Breast epithelium (tissue), 4 donors: ENCODE measurements around the gene TBC1D9B. TPM values are rescaled to one million over a fixed set of nuclear protein-coding genes. Genes with fewer than 3 reads are reported as not detected.

Source experiments
- DNase-seq, 2 donors: peaks; one replicate each; pipeline ENCODE4 v3.0.0-alpha.2; 2019; ENCODE audit warnings: low spot score in 2 of 2
- H3K27ac ChIP-seq, 2 donors: fragments of 200-600 bp; sonication (generic) in 1 of 2; one replicate each; pipeline ENCODE4 v1.5.1; 2016 to 2019; ENCODE audit warnings: mild to moderate bottlenecking in 1 of 2
- H3K27me3 ChIP-seq, 2 donors: fragments of 200-600 bp; sonication (generic) in 1 of 2; one replicate each; pipeline versions ENCODE4 v1.5.1 to v1.6.0; 2017 to 2019; ENCODE audit warnings: control low read depth in 1 of 2, mild to moderate bottlenecking in 1 of 2
- H3K36me3 ChIP-seq: fragments of 200-600 bp; one replicate; pipeline ENCODE4 v1.5.1; 2019
- H3K4me1 ChIP-seq, 2 donors: fragments of 200-600 bp; sonication (generic); one replicate each; pipeline ENCODE4 v1.5.1; 2016 to 2019; ENCODE audit warnings: control low read depth in 1 of 2
- H3K4me3 ChIP-seq, 3 donors: fragments of 200-600 bp; sonication (generic); 1 replicate in 2 of 3; 2 replicates in 1 of 3; pipeline ENCODE4 v1.5.1; 2016 to 2019; ENCODE audit warnings: mild to moderate bottlenecking in 3 of 3, moderate library complexity in 2 of 3
- H3K9me3 ChIP-seq, 2 donors: fragments of 200-600 bp; sonication (generic) in 1 of 2; one replicate each; pipeline ENCODE4 v1.5.1; 2016 to 2019; ENCODE audit warnings: control low read depth in 1 of 2
- CTCF ChIP-seq, 3 donors: fragments of 450-650 bp; IDR thresholded peaks; one replicate each; pipeline ENCODE4 v1.5.1; 2016 to 2017; ENCODE audit warnings: antibody characterized with exemption in 3 of 3, mild to moderate bottlenecking in 3 of 3, moderate library complexity in 3 of 3
- POLR2A ChIP-seq: fragments of 450-650 bp; IDR thresholded peaks from one replicate; pipeline ENCODE4 v1.6.1; 2016; ENCODE audit warnings: antibody characterized with exemption, mild to moderate bottlenecking, moderate library complexity
- POLR2AphosphoS5 ChIP-seq, 3 donors: sonication (generic); formaldehyde crosslinking; IDR thresholded peaks; one replicate each; pipeline ENCODE4 v1.6.1; 2017; ENCODE audit warnings: antibody characterized with exemption in 3 of 3
- intact Hi-C: fragments of 100-400 bp; cut with DNase I; formaldehyde crosslinking; loops from one replicate; pipeline ENCODE4 v1.15.1; 2023; ENCODE audit warnings: low total_unique reads
- total RNA-seq, 3 donors: library from RNA; depleted of rRNA; stranded (reverse); fragments of >200 nt; gene quantifications; one replicate each; pipeline ENCODE4 v1.1.0, GENCODE V29; 2016

TBC1D9B gene
- total RNA-seq, 3 donors from 2014 or later, result 73.5 to 143 (median 105) TPM

GRCh38 chr5:179865491-179866240 is 42.0 kb downstream of the TBC1D9B start:
- intact Hi-C loops, result no loop called here
- TF ChIP-seq CTCF (IDR thresholded peaks at IDR 0.05) (no peak), POLR2A (no peak), POLR2AphosphoS5 (IDR thresholded peaks at IDR 0.05) (no peak)
- Histone ChIP-seq H3K9me3 (peaks cover 0 to 6% of the 10 kb centered on the region in 2 donors), H3K4me3 (no peak overlapping the region), H3K27ac (no peak overlapping the region), H3K36me3 (peaks cover 3% of the 10 kb centered on the region), H3K27me3 (no peaks in the 10 kb centered on the region), H3K4me1 (no peaks in the 10 kb centered on the region)
- no peak for DNase-seq

GRCh38 chr5:179864686-179865085 is 43.0 kb downstream of the TBC1D9B start:
- intact Hi-C loops, result no loop called here
- no peaks in the 10 kb centered on the region for H3K4me1 ChIP-seq
- H3K27ac ChIP-seq, result no peak overlapping the region
- TF ChIP-seq POLR2AphosphoS5 (IDR thresholded peaks at IDR 0.05) (no peak), CTCF (IDR thresholded peaks at IDR 0.05) (no peak), POLR2A (no peak)
- H3K27me3 ChIP-seq, result no peaks in the 10 kb centered on the region
- no peak overlapping the region for H3K4me3 ChIP-seq
- peaks cover 0 to 6% of the 10 kb centered on the region in 2 donors for H3K9me3 ChIP-seq
- DNase-seq, result no peak
- H3K36me3 ChIP-seq, result peaks cover 3% of the 10 kb centered on the region

GRCh38 chr5:179863449-179864085 is 44.1 kb downstream of the TBC1D9B start:
- TF ChIP-seq POLR2A (no peak), POLR2AphosphoS5 (IDR thresholded peaks at IDR 0.05) (no peak)
- Histone ChIP-seq H3K9me3 (peaks cover 0 to 6% of the 10 kb centered on the region in 2 donors), H3K4me1 (no peaks in the 10 kb centered on the region), H3K27ac (no peak overlapping the region), H3K4me3 (no peak overlapping the region), H3K27me3 (no peaks in the 10 kb centered on the region), H3K36me3 (peaks cover 3% of the 10 kb centered on the region)
- intact Hi-C loops, result no loop called here
- no peak for DNase-seq

- intact Hi-C loops, result no loop called here
- peaks cover 3% of the 10 kb centered on the region for H3K36me3 ChIP-seq
Measured at GRCh38 chr5:179862891-179863290, 44.8 kb downstream of the TBC1D9B start.

GRCh38 chr5:179862296-179862695 is 45.4 kb downstream of the TBC1D9B start:
- Histone ChIP-seq H3K27me3 (no peaks in the 10 kb centered on the region), H3K36me3 (peaks cover 3% of the 10 kb centered on the region), H3K9me3 (peaks cover 0 to 6% of the 10 kb centered on the region in 2 donors), H3K4me3 (no peak overlapping the region), H3K27ac (no peak overlapping the region), H3K4me1 (no peaks in the 10 kb centered on the region)
- TF ChIP-seq POLR2AphosphoS5 (IDR thresholded peaks at IDR 0.05) (no peak), POLR2A (no peak), CTCF (IDR thresholded peaks at IDR 0.05) (no peak)
- DNase-seq, result no peak
- intact Hi-C loops, result no loop called here

More at GRCh38 chr5:179862891-179863290, 44.8 kb downstream of the TBC1D9B start:
- H3K9me3 ChIP-seq, result peaks cover 0 to 6% of the 10 kb centered on the region in 2 donors
- no peak overlapping the region for H3K27ac ChIP-seq
- TF ChIP-seq POLR2A, result no peak
- H3K4me3 ChIP-seq, result no peak overlapping the region
- no peaks in the 10 kb centered on the region for H3K4me1 ChIP-seq
- no peaks in the 10 kb centered on the region for H3K27me3 ChIP-seq
- DNase-seq, result no peak

- Histone ChIP-seq H3K4me3 (peak overlapping the region in 2 of 3 donors; percentile 82 to 95), H3K9me3 (peaks cover 0 to 6% of the 10 kb centered on the region in 2 donors), H3K27me3 (no peaks in the 10 kb centered on the region), H3K36me3 (no peaks in the 10 kb centered on the region), H3K4me1 (no peaks in the 10 kb centered on the region), H3K27ac (no peak overlapping the region)
- intact Hi-C loops, result no loop called here
- DNase-seq, result no peak
- TF ChIP-seq POLR2AphosphoS5 (IDR thresholded peaks at IDR 0.05) (no peak), POLR2A (no peak), CTCF (IDR thresholded peaks at IDR 0.05) (no peak)
Measured at GRCh38 chr5:179860301-179860700, 47.4 kb downstream of the TBC1D9B start.
